Smooth muscle cell (in vitro differentiated cells): ENCODE measurements around the gene MEX3A. TPM values are rescaled to one million over a fixed set of nuclear protein-coding genes. Genes with fewer than 3 reads are reported as not detected.

Source experiments
- DNase-seq: peaks from one replicate; lab custom pipeline; 2025; ENCODE audit not compliant: unreplicated experiment; lab: John Stamatoyannopoulos, UW
- H2AFZ ChIP-seq: fragments of 200-600 bp; sonication (generic); 2 replicates; pipeline ENCODE4 v1.6.0; 2016; ENCODE audit warnings: antibody characterized with exemption, low read depth, mild to moderate bottlenecking
- H3F3A ChIP-seq: fragments of 200-600 bp; sonication (generic); 2 replicates; pipeline ENCODE4 v1.6.0; 2017; ENCODE audit warnings: antibody characterized with exemption, low read depth
- H3K27ac ChIP-seq: fragments of 200-600 bp; sonication (generic); 2 replicates; pipeline ENCODE4 v1.5.1; 2016; ENCODE audit warnings: low read depth, mild to moderate bottlenecking
- H3K27me3 ChIP-seq: fragments of 200-600 bp; sonication (generic); 2 replicates; pipeline ENCODE4 v1.6.1; 2016; ENCODE audit warnings: low read depth, mild to moderate bottlenecking
- H3K36me3 ChIP-seq: fragments of 200-600 bp; sonication (generic); 2 replicates; pipeline ENCODE4 v1.5.1; 2016; ENCODE audit warnings: low read depth
- H3K4me1 ChIP-seq: fragments of 200-600 bp; sonication (generic); 2 replicates; pipeline ENCODE4 v1.5.1; 2016; ENCODE audit warnings: low read depth
- H3K4me2 ChIP-seq: fragments of 200-600 bp; sonication (generic); 2 replicates; pipeline ENCODE4 v1.6.0; 2016; ENCODE audit warnings: mild to moderate bottlenecking
- H3K4me3 ChIP-seq: fragments of 200-600 bp; sonication (generic); 2 replicates; pipeline ENCODE4 v1.5.1; 2016; ENCODE audit warnings: mild to moderate bottlenecking
- H3K79me2 ChIP-seq: fragments of 200-600 bp; sonication (generic); 2 replicates; pipeline ENCODE4 v1.6.0; 2016; ENCODE audit warnings: low read depth, mild to moderate bottlenecking
- H3K9ac ChIP-seq: fragments of 200-600 bp; sonication (generic); 2 replicates; pipeline ENCODE4 v1.6.0; 2016; ENCODE audit warnings: low read depth
- H3K9me3 ChIP-seq: fragments of 200-600 bp; sonication (generic); replicated peaks from 2 replicates; pipeline ENCODE4 v1.5.1; 2016; ENCODE audit warnings: low read depth
- H4K20me1 ChIP-seq: fragments of 200-600 bp; sonication (generic); 2 replicates; pipeline ENCODE4 v1.6.0; 2016; ENCODE audit warnings: low read depth
- CTCF ChIP-seq: fragments of 200-600 bp; sonication (generic); IDR thresholded peaks from 2 replicates; pipeline ENCODE4 v1.5.1; 2017; ENCODE audit warnings: borderline replicate concordance, mild to moderate bottlenecking, antibody characterized with exemption; ENCODE audit not compliant: insufficient read depth, poor library complexity, severe bottlenecking
- WGBS: methylation state at CpG from one replicate; pipeline ENCODE4 v1.1.7; 2016; ENCODE audit warnings: low lambda C conversion rate; 5-methylcytosine and 5-hydroxymethylcytosine counted together
- polyA plus RNA-seq: library from polyadenylated mRNA; unstranded; fragments of >200 nt; fragmentation: Nextera tagmentation; extraction: Ambion mirVana; gene quantifications from 2 replicates; pipeline ENCODE4 v1.2.1, GENCODE V29; 2016
- total RNA-seq: library from RNA; depleted of rRNA; stranded (reverse); fragments of >200 nt; gene quantifications from 2 replicates; pipeline ENCODE4 v1.2.3, GENCODE V29; 2014

MEX3A gene
- total and polyA plus RNA-seq, 2 experiments from 2014 or later, result 10.5 to 13.8 TPM

- H3K27ac ChIP-seq, result peak overlapping the region; percentile 9
- H3K36me3 ChIP-seq, result no peaks in the 10 kb centered on the region
- no peak for DNase-seq
- H3K4me1 ChIP-seq, result peaks cover 53% of the 10 kb centered on the region
- H4K20me1 ChIP-seq, result peaks cover 70% of the 10 kb centered on the region
- H3K4me2 ChIP-seq, result peak overlapping the region; percentile 100
- H3K27me3 ChIP-seq, result no peaks in the 10 kb centered on the region
- H3K79me2 ChIP-seq, result peaks cover 77% of the 10 kb centered on the region
- peak overlapping the region; percentile 47 for H2AFZ ChIP-seq
- peaks cover 4% of the 10 kb centered on the region for H3F3A ChIP-seq
- WGBS, result 3% methylated on average over 24 of the region's 61 CpGs
- no peak for TF ChIP-seq CTCF
- no peaks in the 10 kb centered on the region for H3K9me3 ChIP-seq
- H3K4me3 ChIP-seq, result peak overlapping the region; percentile 93
- peak overlapping the region; percentile 78 for H3K9ac ChIP-seq
Observed at GRCh38 chr1:156081180-156081916, 917 bp downstream of the MEX3A start.

- Histone ChIP-seq H3F3A (peaks cover 5% of the 10 kb centered on the region), H3K27ac (peak overlapping the region; percentile 8), H3K9ac (peak overlapping the region; percentile 78), H2AFZ (peak overlapping the region; percentile 47), H3K36me3 (no peaks in the 10 kb centered on the region), H3K9me3 (no peaks in the 10 kb centered on the region), H3K27me3 (no peaks in the 10 kb centered on the region), H4K20me1 (peaks cover 73% of the 10 kb centered on the region), H3K79me2 (peaks cover 76% of the 10 kb centered on the region), H3K4me1 (peaks cover 55% of the 10 kb centered on the region), H3K4me3 (peak overlapping the region; percentile 93), H3K4me2 (peak overlapping the region; percentile 100)
- WGBS, result 3% methylated on average over 3 of the region's 4 CpGs
- no peak for TF ChIP-seq CTCF
- DNase-seq, result no peak
Observed at GRCh38 chr1:156080863-156081179, 1.4 kb downstream of the MEX3A start.

- H3K27me3 ChIP-seq, result no peaks in the 10 kb centered on the region
- no peak overlapping the region for H3K27ac ChIP-seq
- H3K36me3 ChIP-seq, result no peaks in the 10 kb centered on the region
- H3K9ac ChIP-seq, result peak overlapping the region; percentile 78
- H3K79me2 ChIP-seq, result peaks cover 76% of the 10 kb centered on the region
- H3K4me1 ChIP-seq, result peaks cover 55% of the 10 kb centered on the region
- peaks cover 73% of the 10 kb centered on the region for H4K20me1 ChIP-seq
- no peak for TF ChIP-seq CTCF
- DNase-seq, result no peak
- 9% methylated on average over 6 of the region's 8 CpGs for WGBS
- no peaks in the 10 kb centered on the region for H3K9me3 ChIP-seq
- H2AFZ ChIP-seq, result no peak overlapping the region
- peak overlapping the region; percentile 100 for H3K4me2 ChIP-seq
- H3F3A ChIP-seq, result peaks cover 10% of the 10 kb centered on the region
- peak overlapping the region; percentile 93 for H3K4me3 ChIP-seq
Observed at GRCh38 chr1:156080241-156080862, 1.9 kb downstream of the MEX3A start.
